ENCODE results near the gene COPB2.

Gene COPB2

DNA sequence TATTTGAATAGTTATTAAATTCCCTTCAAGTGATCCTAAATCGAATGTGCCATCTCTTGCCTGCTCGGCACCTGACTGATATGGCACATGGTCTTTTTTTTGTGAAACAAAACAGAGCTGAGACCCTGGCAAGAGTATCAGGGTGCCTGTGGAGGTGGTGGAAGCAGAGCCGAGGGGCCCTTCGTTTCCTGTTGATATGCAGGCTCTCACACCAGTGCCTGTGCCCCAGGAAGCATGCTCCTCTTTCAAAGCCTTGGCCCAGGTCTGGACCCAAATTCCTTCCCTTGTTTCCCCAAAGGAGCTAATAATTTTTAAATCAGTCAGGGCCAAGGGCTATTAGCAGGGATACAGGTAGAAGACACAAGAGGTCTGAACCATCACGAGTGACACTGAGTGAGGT is 67.1 kb downstream of the COPB2 start:
- Histone ChIP-seq H3F3A (ENCODE audit: control insufficient read depth, insufficient read depth) (no peaks in the 10 kb centered on the region), H3K36me3 (ENCODE audit: control insufficient read depth, low read length) (no peaks in the 10 kb centered on the region), H3K4me1 (ENCODE audit: control insufficient read depth, low read length) (no peaks in the 10 kb centered on the region), H3K27me3 (ENCODE audit: control insufficient read depth, low read length) (no peaks in the 10 kb centered on the region), H3K9me2 (replicated peaks; ENCODE audit: control insufficient read depth, low read length) (no peaks in the 10 kb centered on the region), H3K9me3 (ENCODE audit: control insufficient read depth, insufficient read depth, low read length) (no peaks in the 10 kb centered on the region), H3K79me2 (ENCODE audit: control insufficient read depth, low read length) (no peaks in the 10 kb centered on the region), H3K27ac (ENCODE audit: low read depth, low read length) (no peak overlapping the region), H3K4me2 (ENCODE audit: low read length) (no peak overlapping the region), H4K20me1 (ENCODE audit: control insufficient read depth, insufficient read depth, low read depth, low read length) (no peaks in the 10 kb centered on the region), H3K4me3 (ENCODE audit: low read length) (no peak overlapping the region)
- TF ChIP-seq EZH2phosphoT487 (IDR thresholded peaks at IDR 0.05; ENCODE audit: borderline replicate concordance, low read length), result no peak
- TF ChIP-seq, protein P1, sequence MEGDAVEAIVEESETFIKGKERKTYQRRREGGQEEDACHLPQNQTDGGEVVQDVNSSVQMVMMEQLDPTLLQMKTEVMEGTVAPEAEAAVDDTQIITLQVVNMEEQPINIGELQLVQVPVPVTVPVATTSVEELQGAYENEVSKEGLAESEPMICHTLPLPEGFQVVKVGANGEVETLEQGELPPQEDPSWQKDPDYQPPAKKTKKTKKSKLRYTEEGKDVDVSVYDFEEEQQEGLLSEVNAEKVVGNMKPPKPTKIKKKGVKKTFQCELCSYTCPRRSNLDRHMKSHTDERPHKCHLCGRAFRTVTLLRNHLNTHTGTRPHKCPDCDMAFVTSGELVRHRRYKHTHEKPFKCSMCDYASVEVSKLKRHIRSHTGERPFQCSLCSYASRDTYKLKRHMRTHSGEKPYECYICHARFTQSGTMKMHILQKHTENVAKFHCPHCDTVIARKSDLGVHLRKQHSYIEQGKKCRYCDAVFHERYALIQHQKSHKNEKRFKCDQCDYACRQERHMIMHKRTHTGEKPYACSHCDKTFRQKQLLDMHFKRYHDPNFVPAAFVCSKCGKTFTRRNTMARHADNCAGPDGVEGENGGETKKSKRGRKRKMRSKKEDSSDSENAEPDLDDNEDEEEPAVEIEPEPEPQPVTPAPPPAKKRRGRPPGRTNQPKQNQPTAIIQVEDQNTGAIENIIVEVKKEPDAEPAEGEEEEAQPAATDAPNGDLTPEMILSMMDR (IDR thresholded peaks at IDR 0.05; ENCODE audit: low read depth, low read length, poor library complexity, severe bottlenecking), result no peak

GRCh38 chr3:139320551-139321309 is 68.7 kb downstream of the COPB2 start:
- no peak overlapping the region for H3K4me2 ChIP-seq (ENCODE audit: low read length)
- no peaks in the 10 kb centered on the region for H3F3A ChIP-seq (ENCODE audit: control insufficient read depth, insufficient read depth)
- H3K79me2 ChIP-seq (ENCODE audit: control insufficient read depth, low read length), result no peaks in the 10 kb centered on the region
- no peaks in the 10 kb centered on the region for H3K36me3 ChIP-seq (ENCODE audit: control insufficient read depth, low read length)
- no peaks in the 10 kb centered on the region for H4K20me1 ChIP-seq (ENCODE audit: control insufficient read depth, insufficient read depth, low read depth, low read length)
- TF ChIP-seq, protein P1 (IDR thresholded peaks at IDR 0.05; ENCODE audit: low read depth, low read length, poor library complexity, severe bottlenecking), result no peak
- no peak for TF ChIP-seq EZH2phosphoT487 (IDR thresholded peaks at IDR 0.05; ENCODE audit: borderline replicate concordance, low read length)
- no peak overlapping the region for H3K4me3 ChIP-seq (ENCODE audit: low read length)
- H3K9me2 ChIP-seq (replicated peaks; ENCODE audit: control insufficient read depth, low read length), result no peaks in the 10 kb centered on the region
- H3K4me1 ChIP-seq (ENCODE audit: control insufficient read depth, low read length), result no peaks in the 10 kb centered on the region
- H3K27me3 ChIP-seq (ENCODE audit: control insufficient read depth, low read length), result no peaks in the 10 kb centered on the region; the same call in 1 of the 2 replicates
- H3K27ac ChIP-seq (ENCODE audit: low read depth, low read length), result no peak overlapping the region
- H3K9me3 ChIP-seq (ENCODE audit: control insufficient read depth, insufficient read depth, low read length), result no peaks in the 10 kb centered on the region

GRCh38 chr3:139319428-139320402 is 69.7 kb downstream of the COPB2 start:
- Histone ChIP-seq H3K4me1 (ENCODE audit: control insufficient read depth, low read length) (no peaks in the 10 kb centered on the region), H3K4me3 (ENCODE audit: low read length) (no peak overlapping the region), H3K4me2 (ENCODE audit: low read length) (no peak overlapping the region), H3K36me3 (ENCODE audit: control insufficient read depth, low read length) (no peaks in the 10 kb centered on the region), H3K9me2 (replicated peaks; ENCODE audit: control insufficient read depth, low read length) (no peaks in the 10 kb centered on the region), H3K27me3 (ENCODE audit: control insufficient read depth, low read length) (peaks cover under 1% of the 10 kb centered on the region), H3F3A (ENCODE audit: control insufficient read depth, insufficient read depth) (no peaks in the 10 kb centered on the region), H3K9me3 (ENCODE audit: control insufficient read depth, insufficient read depth, low read length) (no peaks in the 10 kb centered on the region), H3K27ac (ENCODE audit: low read depth, low read length) (no peak overlapping the region), H3K79me2 (ENCODE audit: control insufficient read depth, low read length) (no peaks in the 10 kb centered on the region), H4K20me1 (ENCODE audit: control insufficient read depth, insufficient read depth, low read depth, low read length) (no peaks in the 10 kb centered on the region)
- TF ChIP-seq EZH2phosphoT487 (IDR thresholded peaks at IDR 0.05; ENCODE audit: borderline replicate concordance, low read length), result no peak
- TF ChIP-seq, protein P1 (IDR thresholded peaks at IDR 0.05; ENCODE audit: low read depth, low read length, poor library complexity, severe bottlenecking), result peak; percentile 24
